ENCODE results near the gene RPRD2.
"Not testable (repeated sequence)": the region's sequence is repeated elsewhere in the genome, so short reads cannot be mapped to it uniquely, and the experiment has no call there.

RPRD2 gene

GRCh38 chr1:150363426-150364230 lies at the start of gene RPRD2:
Gene RPRD2 (plus strand): TSS chr1:150364147. CDS start chr1:150364715, 568 bp downstream.
- peak; percentile 100 for DNase-seq

GRCh38 chr1:150314691-150315090 lies 49.3 kb upstream of the RPRD2 start:
- not testable (repeated sequence) for DNase-seq

- DNase-seq, result no peak
Measured at GRCh38 chr1:150320667-150320978, 43.3 kb upstream of the RPRD2 start.

- DNase-seq, result no peak
Measured at GRCh38 chr1:150321826-150322166, 42.2 kb upstream of the RPRD2 start.

GRCh38 chr1:150322310-150322709 lies 41.6 kb upstream of the RPRD2 start:
- DNase-seq, result no peak

GRCh38 chr1:150332651-150333290 lies 31.2 kb upstream of the RPRD2 start:
- DNase-seq, result no peak

- no peak for DNase-seq
Measured at GRCh38 chr1:150346316-150346715, 17.6 kb upstream of the RPRD2 start.

GRCh38 chr1:150352866-150353265 lies 11.1 kb upstream of the RPRD2 start:
- no peak for DNase-seq

- DNase-seq, result peak; percentile 53 to 97
Measured at GRCh38 chr1:150362721-150363425, 1.1 kb upstream of the RPRD2 start.

- DNase-seq, result peak; percentile 92 to 99
Measured at GRCh38 chr1:150364231-150365003, 470 bp downstream of the RPRD2 start.

GRCh38 chr1:150365941-150366340 lies 2.0 kb downstream of the RPRD2 start:
- DNase-seq, result no peak

- no peak for DNase-seq
Measured at GRCh38 chr1:150366416-150367296, 2.7 kb downstream of the RPRD2 start.

- DNase-seq, result no peak
Measured at GRCh38 chr1:150371110-150371509, 7.2 kb downstream of the RPRD2 start.

- no peak for DNase-seq
Measured at GRCh38 chr1:150372580-150372979, 8.6 kb downstream of the RPRD2 start.

- DNase-seq, result no peak
Measured at GRCh38 chr1:150376110-150376509, 12.2 kb downstream of the RPRD2 start.

- no peak for DNase-seq
Measured at GRCh38 chr1:150383631-150384324, 19.8 kb downstream of the RPRD2 start.

- DNase-seq, result no peak
Measured at GRCh38 chr1:150385537-150386445, 21.8 kb downstream of the RPRD2 start.

GRCh38 chr1:150386592-150386991 lies 22.6 kb downstream of the RPRD2 start:
- peak in 1 of 2 experiments; percentile 26 for DNase-seq

- peak in 1 of 2 experiments; percentile 40 for DNase-seq
Measured at GRCh38 chr1:150387200-150387599, 23.3 kb downstream of the RPRD2 start.

- no peak for DNase-seq
Measured at GRCh38 chr1:150388241-150388640, 24.3 kb downstream of the RPRD2 start.

Data from NCI-H187 (cell line).